Mammary epithelial cell (primary cell): ENCODE measurements around the gene NOL4L.

ENCODE experiments used
- CTCF ChIP-seq, 2 donors: IDR thresholded peaks in 1 of 2; conservative IDR thresholded peaks in 1 of 2; 2 replicates each; pipeline ENCODE4 v1.5.1; 2011 to 2012; ENCODE audit warnings: inconsistent platforms in 2 of 2, low read length in 2 of 2, mild to moderate bottlenecking in 2 of 2, control low read depth in 1 of 2, low read depth in 1 of 2; ENCODE audit not compliant: insufficient read depth in 1 of 2; ENCODE audit errors: extremely low read depth in 1 of 2
- EZH2 ChIP-seq: IDR thresholded peaks from 2 replicates; pipeline ENCODE4 v1.6.1; 2012; ENCODE audit warnings: low read length, inconsistent platforms, borderline replicate concordance

DNA sequence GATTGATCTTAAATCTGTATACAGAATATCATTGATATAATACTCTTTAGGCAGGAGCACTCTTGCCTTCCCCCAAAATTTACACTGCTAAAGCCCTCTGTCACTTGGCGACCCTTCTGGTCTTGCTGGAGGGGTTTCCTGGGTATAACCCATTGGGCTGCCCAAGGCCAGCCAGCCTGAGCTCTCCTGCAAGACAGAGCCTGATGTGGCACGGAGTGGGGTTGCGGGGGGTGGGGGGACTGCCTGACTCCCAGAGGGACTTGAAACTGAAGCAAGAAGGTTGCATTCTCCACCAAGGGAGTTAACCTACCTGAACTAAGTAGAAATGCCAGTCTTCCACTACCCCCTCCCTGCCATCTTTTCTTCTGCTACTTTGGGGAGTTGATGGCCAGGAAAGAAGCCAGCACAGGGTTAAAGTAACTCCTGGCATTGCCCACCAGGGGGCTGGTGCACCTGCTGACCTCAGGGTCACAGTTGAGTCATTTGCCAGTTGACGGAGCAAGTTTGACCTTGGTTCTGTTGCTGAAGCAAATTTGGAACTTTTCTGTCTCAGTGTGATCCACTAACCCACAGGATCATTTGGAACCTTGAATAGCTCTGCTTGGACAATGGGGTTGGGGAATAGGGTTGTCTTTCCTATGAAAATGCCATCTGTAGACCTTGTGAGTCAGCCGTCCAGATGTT is 147.6 kb downstream of the NOL4L start:
- TF ChIP-seq CTCF (conservative IDR thresholded peaks at IDR 0.05 in 1 of 2, IDR thresholded peaks at IDR 0.05 in 1 of 2; ENCODE audit: extremely low read depth in 1 of 2, insufficient read depth in 1 of 2, low read depth in 1 of 2, low read length in 2 of 2) (peak; percentile 24 to 27), EZH2 (no peak)
